Neuronal stem cell (in vitro differentiated cells): ENCODE results near the gene EHMT1.

Experiments used
- DNase-seq: peaks from one replicate; pipeline ENCODE4 v3.0.0-alpha.2; 2013; ENCODE audit warnings: low spot score
- H2AFZ ChIP-seq: one replicate; pipeline ENCODE4 v1.6.1; 2013; ENCODE audit warnings: mild to moderate bottlenecking, low read length, inconsistent platforms
- H2AK5ac ChIP-seq: 2 replicates; pipeline ENCODE4 v1.6.1; 2013; ENCODE audit warnings: low read depth, mild to moderate bottlenecking, inconsistent platforms, low read length, moderate library complexity, mixed read lengths
- H2BK120ac ChIP-seq: 2 replicates; pipeline ENCODE4 v1.6.1; 2013; ENCODE audit warnings: low read depth, mild to moderate bottlenecking, inconsistent platforms, low read length, moderate library complexity, mixed read lengths
- H2BK12ac ChIP-seq: one replicate; pipeline ENCODE4 v1.6.1; 2013; ENCODE audit warnings: low read length, inconsistent platforms
- H2BK15ac ChIP-seq: 2 replicates; pipeline ENCODE4 v1.6.1; 2013; ENCODE audit warnings: mild to moderate bottlenecking, low read length, inconsistent platforms, mixed read lengths
- H2BK5ac ChIP-seq: one replicate; pipeline ENCODE4 v1.6.1; 2013; ENCODE audit warnings: inconsistent platforms, mild to moderate bottlenecking, low read length, moderate library complexity
- H3K14ac ChIP-seq: one replicate; pipeline ENCODE4 v1.6.1; 2013; ENCODE audit warnings: low read length, inconsistent platforms
- H3K18ac ChIP-seq: 2 replicates; pipeline ENCODE4 v1.6.1; 2013; ENCODE audit warnings: low read length, inconsistent platforms
- H3K23ac ChIP-seq: 2 replicates; pipeline ENCODE4 v1.6.1; 2013; ENCODE audit warnings: low read depth, mild to moderate bottlenecking, mixed read lengths, low read length, inconsistent platforms; ENCODE audit not compliant: poor library complexity
- H3K27ac ChIP-seq: replicated peaks from 3 replicates; pipeline ENCODE4 v1.5.1; 2013; ENCODE audit warnings: low read length, inconsistent platforms
- H3K27me3 ChIP-seq, 3 experiments: 2 replicates each; pipeline ENCODE4 v1.6.1; 2013; ENCODE audit warnings: low read length in 3 of 3, mild to moderate bottlenecking in 2 of 3, inconsistent platforms in 1 of 3, low read depth in 1 of 3, mixed read lengths in 1 of 3, moderate library complexity in 1 of 3; ENCODE audit not compliant: control insufficient read depth in 3 of 3, insufficient read depth in 3 of 3
- H3K36me3 ChIP-seq, 2 donors: replicated peaks in 1 of 2; 2 replicates each; pipeline ENCODE4 v1.6.1; 2013; ENCODE audit warnings: low read length in 2 of 2; ENCODE audit not compliant: control insufficient read depth in 2 of 2, insufficient read depth in 2 of 2
- H3K4ac ChIP-seq: 2 replicates; pipeline ENCODE4 v1.6.1; 2013; ENCODE audit warnings: inconsistent platforms, mild to moderate bottlenecking, low read length, moderate library complexity
- H3K4me1 ChIP-seq, 2 donors: 1 replicate in 1 of 2; 2 replicates in 1 of 2; pipeline ENCODE4 v1.6.1; 2013; ENCODE audit warnings: low read length in 2 of 2, low read depth in 1 of 2; ENCODE audit not compliant: control insufficient read depth in 2 of 2, insufficient read depth in 1 of 2
- H3K4me2 ChIP-seq: one replicate; pipeline ENCODE4 v1.6.1; 2013; ENCODE audit warnings: mild to moderate bottlenecking, low read length, inconsistent platforms; ENCODE audit not compliant: insufficient read depth, poor library complexity, severe bottlenecking
- H3K4me3 ChIP-seq, 2 donors: 2 replicates each; pipeline ENCODE4 v1.5.1; 2013; ENCODE audit warnings: low read length in 2 of 2, mild to moderate bottlenecking in 2 of 2, inconsistent platforms in 1 of 2, moderate library complexity in 1 of 2
- H3K79me1 ChIP-seq: one replicate; pipeline ENCODE4 v1.6.1; 2013; ENCODE audit warnings: low read depth, mild to moderate bottlenecking, inconsistent platforms, low read length, moderate library complexity
- H3K9ac ChIP-seq: one replicate; pipeline ENCODE4 v1.6.1; 2013; ENCODE audit warnings: mild to moderate bottlenecking, low read depth, low read length, inconsistent platforms; ENCODE audit not compliant: poor library complexity
- H3K9me3 ChIP-seq, 2 donors: replicated peaks in 1 of 2; 2 replicates each; pipeline versions ENCODE3 to v1.6.1; 2013; ENCODE audit warnings: low read length in 2 of 2, mild to moderate bottlenecking in 2 of 2, inconsistent platforms in 1 of 2, low read depth in 1 of 2, mixed read lengths in 1 of 2, moderate library complexity in 1 of 2; ENCODE audit not compliant: control insufficient read depth in 2 of 2, insufficient read depth in 1 of 2
- H4K8ac ChIP-seq: one replicate; pipeline ENCODE4 v1.6.1; 2013; ENCODE audit warnings: low read depth, mild to moderate bottlenecking, inconsistent platforms, low read length, moderate library complexity
- H4K91ac ChIP-seq: one replicate; pipeline ENCODE4 v1.6.1; 2013; ENCODE audit warnings: low read length, low read depth, mild to moderate bottlenecking, inconsistent platforms; ENCODE audit not compliant: poor library complexity
- WGBS, 2 donors: extraction: QIAGEN DNeasy Blood & Tissue Kit; methylation state at CpG; one replicate each; pipeline ENCODE4 v1.1.7; 2013; ENCODE audit warnings: missing lambda C conversion rate in 2 of 2, mixed read lengths in 1 of 2; ENCODE audit not compliant: insufficient read length in 2 of 2, insufficient replicate concordance in 1 of 2; ENCODE audit errors: extremely low coverage in 2 of 2; 5-methylcytosine and 5-hydroxymethylcytosine counted together

The EHMT1 gene

DNA sequence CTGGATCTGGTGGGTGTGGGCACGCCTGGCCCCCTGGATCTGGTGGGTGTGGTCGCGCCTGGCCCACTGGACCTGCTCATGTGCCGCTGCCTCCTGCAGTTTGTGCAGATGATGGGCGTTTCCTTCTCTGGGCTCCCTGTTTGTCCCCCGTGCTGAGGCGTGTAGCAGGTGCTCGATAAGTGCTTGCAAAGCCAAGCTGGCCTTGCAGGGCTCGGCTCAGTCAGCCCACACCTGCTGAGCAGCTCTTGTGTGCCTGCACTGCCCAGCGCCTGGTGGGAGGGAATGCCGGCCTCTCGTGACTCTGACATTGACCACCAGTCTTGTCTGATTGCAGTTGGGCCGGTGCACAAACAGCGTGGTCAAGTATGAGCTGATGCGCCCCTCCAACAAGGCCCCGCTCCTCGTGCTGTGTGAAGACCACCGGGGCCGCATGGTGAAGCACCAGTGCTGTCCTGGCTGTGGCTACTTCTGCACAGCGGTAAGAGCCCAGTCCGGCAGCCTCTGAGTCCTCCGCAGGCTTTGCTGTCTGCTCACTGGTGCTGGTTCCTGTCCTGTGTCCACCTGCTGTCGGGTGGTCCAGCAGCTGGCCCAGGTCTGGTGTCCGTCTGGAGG, 156.1 kb downstream of the EHMT1 start:
- H3K27ac ChIP-seq: no peak overlapping the region
- WGBS, 2 donors: no CpG with 5 or more reads among the region's 24 CpGs
- H2BK5ac ChIP-seq: no peak overlapping the region

GRCh38 chr9:137776306-137776995, 157.6 kb downstream of the EHMT1 start:
- Histone ChIP-seq H2BK15ac (no peak overlapping the region), H4K91ac (no peak overlapping the region), H2BK120ac (no peak overlapping the region), H3K79me1 (peaks cover 4% of the 10 kb centered on the region), H3K9me3 (no peaks in the 10 kb centered on the region), H3K4me1 (no peaks in the 10 kb centered on the region), H3K36me3 (peaks cover 53 to 96% of the 10 kb centered on the region in 2 donors), H4K8ac (no peak overlapping the region), H3K27ac (no peak overlapping the region), H3K18ac (no peak overlapping the region), H2BK12ac (no peak overlapping the region), H2AFZ (no peak overlapping the region), H3K9ac (no peak overlapping the region), H3K4me2 (no peak overlapping the region), H3K4ac (no peak overlapping the region), H2BK5ac (no peak overlapping the region), H2AK5ac (no peak overlapping the region), H3K14ac (no peak overlapping the region), H3K4me3 (no peak overlapping the region), H3K27me3 (no peaks in the 10 kb centered on the region), H3K23ac (no peak overlapping the region)
- no peak for DNase-seq
- WGBS, 2 donors: no CpG with 5 or more reads among the region's 22 CpGs

More for the DNA sequence above, 156.1 kb downstream of the EHMT1 start:
- Histone ChIP-seq H3K9ac (no peak overlapping the region), H2BK12ac (no peak overlapping the region), H3K79me1 (peaks cover 10% of the 10 kb centered on the region), H3K18ac (no peak overlapping the region), H2AFZ (no peak overlapping the region), H3K4me3 (no peak overlapping the region), H2BK120ac (no peak overlapping the region), H3K4me1 (no peaks in the 10 kb centered on the region), H3K9me3 (peaks cover 2 to 11% of the 10 kb centered on the region in 2 donors), H3K27me3 (no peaks in the 10 kb centered on the region), H3K4me2 (no peak overlapping the region), H4K91ac (no peak overlapping the region), H3K4ac (no peak overlapping the region), H3K36me3 (peaks cover 53 to 96% of the 10 kb centered on the region in 2 donors), H3K23ac (peak overlapping the region; percentile 56), H4K8ac (no peak overlapping the region), H3K14ac (no peak overlapping the region), H2BK15ac (no peak overlapping the region), H2AK5ac (no peak overlapping the region)
- DNase-seq: no peak

DNA sequence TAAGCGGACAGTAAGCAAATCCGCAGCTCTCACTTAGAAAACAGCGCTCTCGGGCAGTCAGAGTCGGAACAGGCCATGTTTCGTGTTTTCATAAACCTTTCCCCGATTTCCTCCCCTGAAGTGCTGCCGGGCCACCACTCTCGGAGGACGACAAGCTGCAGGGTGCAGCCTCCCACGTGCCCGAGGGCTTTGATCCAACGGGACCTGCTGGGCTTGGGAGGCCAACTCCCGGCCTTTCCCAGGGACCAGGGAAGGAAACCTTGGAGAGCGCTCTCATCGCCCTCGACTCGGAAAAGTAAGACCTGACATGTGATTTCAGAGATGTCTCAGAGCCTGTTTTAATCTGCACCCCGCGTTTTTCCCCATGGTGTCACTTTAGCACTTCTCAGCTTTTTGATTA, 159.0 kb downstream of the EHMT1 start:
- Histone ChIP-seq H2BK5ac (no peak overlapping the region), H4K91ac (no peak overlapping the region), H3K4me2 (no peak overlapping the region), H3K9ac (no peak overlapping the region), H3K27me3 (no peaks in the 10 kb centered on the region), H3K4me1 (no peaks in the 10 kb centered on the region), H2AK5ac (no peak overlapping the region), H3K79me1 (peaks cover 2% of the 10 kb centered on the region), H2BK120ac (no peak overlapping the region), H3K23ac (no peak overlapping the region), H3K14ac (no peak overlapping the region), H3K27ac (no peak overlapping the region), H2BK12ac (no peak overlapping the region), H3K4me3 (no peak overlapping the region), H3K36me3 (peaks cover 61 to 96% of the 10 kb centered on the region in 2 donors), H4K8ac (no peak overlapping the region), H3K4ac (no peak overlapping the region), H2AFZ (no peak overlapping the region), H2BK15ac (no peak overlapping the region), H3K18ac (no peak overlapping the region), H3K9me3 (no peaks in the 10 kb centered on the region)
- WGBS, 2 donors: no CpG with 5 or more reads among the region's 20 CpGs
- no peak for DNase-seq

- Histone ChIP-seq H2AFZ (no peak overlapping the region), H3K4me3 (peak overlapping the region in 1 of 2 donors; percentile 55), H3K36me3 (peaks cover 64 to 96% of the 10 kb centered on the region in 2 donors), H3K27me3 (no peaks in the 10 kb centered on the region), H3K4me1 (no peaks in the 10 kb centered on the region), H3K79me1 (peaks cover 2% of the 10 kb centered on the region), H3K14ac (no peak overlapping the region), H4K91ac (no peak overlapping the region), H3K27ac (no peak overlapping the region), H3K4me2 (no peak overlapping the region), H3K4ac (no peak overlapping the region), H4K8ac (no peak overlapping the region), H3K9me3 (no peaks in the 10 kb centered on the region), H3K23ac (no peak overlapping the region), H2BK5ac (no peak overlapping the region), H2BK15ac (no peak overlapping the region), H3K18ac (no peak overlapping the region), H3K9ac (no peak overlapping the region), H2AK5ac (no peak overlapping the region), H2BK12ac (no peak overlapping the region), H2BK120ac (no peak overlapping the region)
- no CpG with 5 or more reads among the region's 11 CpGs for WGBS, 2 donors
- no peak for DNase-seq
Measured at GRCh38 chr9:137778336-137778735, 159.5 kb downstream of the EHMT1 start.
